Vagina (tissue), 2 donors: ENCODE results near the gene COL8A2. TPM values are rescaled to one million over a fixed set of nuclear protein-coding genes. Genes with fewer than 3 reads are reported as not detected.

Experiments used
- DNase-seq, 2 donors: peaks; one replicate each; pipeline ENCODE4 v3.0.0-alpha.2; 2017; ENCODE audit errors: extremely low spot score in 2 of 2
- H3K27ac ChIP-seq: fragments of 200-600 bp; sonication (generic); one replicate; pipeline ENCODE4 v1.5.1; 2019
- H3K27me3 ChIP-seq: fragments of 200-600 bp; sonication (generic); one replicate; pipeline ENCODE4 v1.5.1; 2019
- H3K36me3 ChIP-seq, 2 donors: fragments of 200-600 bp; sonication (generic); one replicate each; pipeline ENCODE4 v1.5.1; 2017 to 2019
- H3K4me1 ChIP-seq: fragments of 200-600 bp; sonication (generic); one replicate; pipeline ENCODE4 v1.5.1; 2019
- H3K4me3 ChIP-seq, 2 donors: fragments of 200-600 bp; sonication (generic); 1 replicate in 1 of 2; 2 replicates in 1 of 2; pipeline ENCODE4 v1.5.1; 2016 to 2019
- H3K9me3 ChIP-seq: fragments of 200-600 bp; sonication (generic); one replicate; pipeline ENCODE4 v1.5.1; 2019
- CTCF ChIP-seq, 3 experiments: fragments of 450-650 bp in 2 of 3; fragments of 200-600 bp in 1 of 3; sonication (generic) in 1 of 3; IDR thresholded peaks; one replicate each; pipeline ENCODE4 v1.5.1; 2017 to 2019; ENCODE audit warnings: antibody characterized with exemption in 3 of 3, mild to moderate bottlenecking in 2 of 3, moderate library complexity in 2 of 3
- POLR2A ChIP-seq, 2 donors: fragments of 450-650 bp; IDR thresholded peaks; one replicate each; pipeline ENCODE4 v1.6.1; 2017; ENCODE audit warnings: antibody characterized with exemption in 2 of 2, mild to moderate bottlenecking in 2 of 2, moderate library complexity in 2 of 2
- POLR2AphosphoS5 ChIP-seq, 2 donors: sonication (generic); formaldehyde crosslinking; IDR thresholded peaks; one replicate each; pipeline ENCODE4 v1.9.0; 2017; ENCODE audit warnings: antibody characterized with exemption in 2 of 2, mild to moderate bottlenecking in 2 of 2, low read depth in 1 of 2; ENCODE audit not compliant: insufficient read depth in 1 of 2
- intact Hi-C: fragments of 100-400 bp; cut with DNase I; formaldehyde crosslinking; loops from one replicate; pipeline ENCODE4 v1.15.1; 2023
- total RNA-seq: library from RNA; depleted of rRNA; stranded (reverse); fragments of >200 nt; gene quantifications from one replicate; pipeline ENCODE4 v1.2.3, GENCODE V29; 2016

Gene COL8A2
- total RNA-seq, 1 donor from 2014 or later: 6.4 TPM

GRCh38 chr1:36170643-36171412 is 45.8 kb upstream of the COL8A2 start:
- H3K27me3 ChIP-seq: no peaks in the 10 kb centered on the region
- H3K27ac ChIP-seq: no peak overlapping the region
- intact Hi-C loops: no loop called here
- H3K36me3 ChIP-seq: peaks cover 0 to 50% of the 10 kb centered on the region in 2 donors
- H3K9me3 ChIP-seq: no peaks in the 10 kb centered on the region
- DNase-seq: no peak
- peaks cover 31% of the 10 kb centered on the region for H3K4me1 ChIP-seq
- TF ChIP-seq CTCF (IDR thresholded peaks at IDR 0.05) (no peak), POLR2A (IDR thresholded peaks at IDR 0.05) (no peak), POLR2AphosphoS5 (IDR thresholded peaks at IDR 0.05; ENCODE audit: insufficient read depth in 1 of 2, low read depth in 1 of 2) (no peak)
- H3K4me3 ChIP-seq: no peak overlapping the region

- Histone ChIP-seq H3K4me1 (peaks cover 29% of the 10 kb centered on the region), H3K9me3 (no peaks in the 10 kb centered on the region), H3K27me3 (no peaks in the 10 kb centered on the region), H3K36me3 (peaks cover 0 to 27% of the 10 kb centered on the region in 2 donors), H3K4me3 (no peak overlapping the region), H3K27ac (no peak overlapping the region)
- TF ChIP-seq CTCF (IDR thresholded peaks at IDR 0.05): no peak
- no peak for TF ChIP-seq POLR2AphosphoS5 (IDR thresholded peaks at IDR 0.05; ENCODE audit: insufficient read depth in 1 of 2, low read depth in 1 of 2)
- no peak for TF ChIP-seq POLR2A (IDR thresholded peaks at IDR 0.05)
- no peak for DNase-seq
- intact Hi-C loops: no loop called here
These were observed 43.5 kb upstream of the COL8A2 start for GRCh38 chr1:36168514-36168913.

- no peak overlapping the region for H3K27ac ChIP-seq
- H3K36me3 ChIP-seq: peaks cover 0 to 14% of the 10 kb centered on the region in 2 donors
- H3K4me3 ChIP-seq: no peak overlapping the region
- intact Hi-C loops: no loop called here
- no peak for DNase-seq
- peaks cover 41% of the 10 kb centered on the region for H3K4me1 ChIP-seq
- TF ChIP-seq POLR2A (IDR thresholded peaks at IDR 0.05) (no peak), POLR2AphosphoS5 (IDR thresholded peaks at IDR 0.05; ENCODE audit: insufficient read depth in 1 of 2, low read depth in 1 of 2) (no peak), CTCF (IDR thresholded peaks at IDR 0.05) (no peak)
- H3K9me3 ChIP-seq: no peaks in the 10 kb centered on the region
- H3K27me3 ChIP-seq: no peaks in the 10 kb centered on the region
These were observed 42.2 kb upstream of the COL8A2 start for GRCh38 chr1:36166938-36167905.

- Histone ChIP-seq H3K4me1 (peaks cover 49% of the 10 kb centered on the region), H3K4me3 (no peak overlapping the region), H3K36me3 (peaks cover 0 to 5% of the 10 kb centered on the region in 2 donors), H3K9me3 (no peaks in the 10 kb centered on the region), H3K27ac (no peak overlapping the region), H3K27me3 (no peaks in the 10 kb centered on the region)
- TF ChIP-seq CTCF (IDR thresholded peaks at IDR 0.05) (no peak), POLR2A (IDR thresholded peaks at IDR 0.05) (no peak), POLR2AphosphoS5 (IDR thresholded peaks at IDR 0.05; ENCODE audit: insufficient read depth in 1 of 2, low read depth in 1 of 2) (no peak)
- DNase-seq: no peak
- intact Hi-C loops: no loop called here
These were observed 41.1 kb upstream of the COL8A2 start for GRCh38 chr1:36166136-36166535.
